OCI-LY7 (cell line): ENCODE results near the gene PHRF1.

Experiments used
- CTCF ChIP-seq: fragments of 200-600 bp; sonication (generic); conservative IDR thresholded peaks from 2 replicates; pipeline ENCODE4 v1.5.1; 2014; ENCODE audit warnings: mild to moderate bottlenecking, antibody characterized with exemption, low read length, moderate library complexity, mixed read lengths
- EZH2phosphoT487 ChIP-seq: fragments of 200-600 bp; sonication (generic); IDR thresholded peaks from 2 replicates; pipeline ENCODE4 v1.6.1; 2018; ENCODE audit warnings: low read depth, borderline replicate concordance, mild to moderate bottlenecking, mixed run types, antibody characterized with exemption, low read length, moderate library complexity, mixed read lengths

DNA sequence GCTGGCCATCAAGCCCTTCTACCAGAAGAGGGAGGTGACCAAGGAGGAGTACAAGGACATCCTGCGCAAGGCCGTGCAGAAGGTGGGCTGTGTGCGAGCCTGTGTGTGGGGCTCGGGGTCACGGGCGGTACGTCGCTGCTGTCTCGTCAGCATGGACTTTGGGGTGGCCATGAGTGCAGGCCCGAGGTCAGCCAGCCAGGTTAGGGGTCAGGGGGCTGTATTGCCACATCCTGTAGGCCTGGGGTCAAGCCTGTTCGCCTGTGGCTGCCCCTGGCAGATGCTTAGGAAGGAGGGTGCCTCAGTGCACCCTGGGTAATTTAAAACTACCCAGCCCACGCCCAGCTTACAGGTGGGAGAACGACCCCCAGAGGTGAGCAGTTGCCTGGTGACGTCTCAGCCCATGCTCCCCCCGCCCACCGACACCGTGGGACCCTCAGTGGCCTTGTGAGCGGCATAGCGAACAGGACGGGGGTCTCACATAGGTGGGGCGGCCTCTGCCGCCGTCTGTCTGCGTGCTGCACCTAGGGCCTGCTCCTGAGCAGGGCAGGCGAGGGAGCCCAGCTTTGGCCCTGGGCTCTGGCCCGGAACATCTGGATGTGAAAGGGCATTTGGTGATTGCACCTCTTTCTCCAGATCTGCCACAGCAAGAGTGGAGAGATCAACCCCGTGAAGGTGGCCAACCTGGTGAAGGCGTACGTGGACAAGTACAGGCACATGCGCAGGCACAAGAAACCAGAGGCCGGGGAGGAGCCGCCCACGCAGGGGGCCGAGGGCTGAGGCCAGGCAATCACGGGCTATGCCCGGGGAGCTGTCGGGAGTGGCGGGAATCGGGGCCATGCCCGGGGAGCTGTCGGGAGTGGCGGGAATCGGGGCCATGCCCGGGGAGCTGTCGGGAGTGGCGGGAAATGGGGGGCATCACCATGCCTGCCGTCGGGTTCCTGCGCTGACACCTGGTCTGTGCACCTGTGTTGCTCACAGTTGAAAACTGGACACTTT, 35.0 kb downstream of the PHRF1 start:
- no peak for TF ChIP-seq CTCF
- TF ChIP-seq EZH2phosphoT487, result no peak
